ENCODE measurements around the gene NID2.

NID2 gene

GRCh38 chr14:52052288-52052943 lies 16.4 kb downstream of the NID2 start:
- DNase-seq: no peak

GRCh38 chr14:52051871-52052270 lies 17.0 kb downstream of the NID2 start:
- DNase-seq: no peak

GRCh38 chr14:52051251-52051650 lies 17.6 kb downstream of the NID2 start:
- DNase-seq: no peak

- no peak for DNase-seq
Observed at GRCh38 chr14:52049721-52050588, 18.9 kb downstream of the NID2 start.

GRCh38 chr14:52049271-52049670 lies 19.6 kb downstream of the NID2 start:
- no peak for DNase-seq

GRCh38 chr14:52048641-52049204 lies 20.1 kb downstream of the NID2 start:
- DNase-seq: no peak

GRCh38 chr14:52048116-52048515 lies 20.7 kb downstream of the NID2 start:
- no peak for DNase-seq

GRCh38 chr14:52046376-52046917 lies 22.4 kb downstream of the NID2 start:
- no peak for DNase-seq

- no peak for DNase-seq
Observed at GRCh38 chr14:52044791-52045522, 23.9 kb downstream of the NID2 start.

GRCh38 chr14:52043690-52044089 lies 25.2 kb downstream of the NID2 start:
- DNase-seq: no peak

GRCh38 chr14:52042371-52043289 lies 26.2 kb downstream of the NID2 start:
- no peak for DNase-seq

- no peak for DNase-seq
Observed at GRCh38 chr14:52040598-52040997, 28.3 kb downstream of the NID2 start.

GRCh38 chr14:52039124-52039815 lies 29.6 kb downstream of the NID2 start:
- DNase-seq: no peak

- no peak for DNase-seq
Observed at GRCh38 chr14:52033101-52033642, 35.7 kb downstream of the NID2 start.

- no peak for DNase-seq
Observed at GRCh38 chr14:52032204-52032801, 36.6 kb downstream of the NID2 start.

GRCh38 chr14:52031781-52032180 lies 37.1 kb downstream of the NID2 start:
- DNase-seq: no peak

GRCh38 chr14:52029881-52030280 lies 39.0 kb downstream of the NID2 start:
- no peak for DNase-seq

- DNase-seq: no peak
Observed at GRCh38 chr14:52026901-52027300, 42.0 kb downstream of the NID2 start.

- DNase-seq: no peak
Observed at GRCh38 chr14:52026017-52026660, 42.7 kb downstream of the NID2 start.

GRCh38 chr14:52025310-52025709 lies 43.5 kb downstream of the NID2 start:
- DNase-seq: no peak

Measured in stimulated activated naive CD4-positive, alpha-beta T cell treated with Interleukin-2 at 50 U/mL for 16 hours (primary cell).